ENCODE measurements around the gene GATAD1. TPM values are rescaled to one million over a fixed set of nuclear protein-coding genes. Genes with fewer than 3 reads are reported as not detected.
"Not testable (repeated sequence)": the region's sequence is repeated elsewhere in the genome, so short reads cannot be mapped to it uniquely, and the experiment has no call there.

GATAD1 gene
- total RNA-seq, 1 experiment from 2014 or later: 27.0 TPM

DNA sequence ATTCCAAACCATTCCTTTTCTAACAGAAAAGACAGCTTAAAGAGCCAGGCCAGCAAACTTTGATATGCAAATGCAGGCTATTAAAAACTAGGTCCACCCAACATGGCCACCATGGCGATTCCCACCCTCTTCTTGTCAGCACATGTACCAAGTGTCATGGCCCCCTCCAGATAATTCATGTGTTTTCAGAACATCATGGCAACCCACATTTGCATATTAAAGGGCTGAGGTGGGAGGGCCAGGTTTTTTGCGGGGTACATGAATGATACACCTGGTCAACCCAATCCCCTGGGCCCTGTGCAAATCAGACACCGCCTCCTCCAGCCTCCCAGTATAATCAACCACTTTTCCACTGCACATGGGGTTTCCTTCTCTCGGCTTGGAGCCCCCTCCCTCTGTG lies 31.4 kb downstream of the GATAD1 start:
- Histone ChIP-seq H3K36me3 (ENCODE audit: control insufficient read depth, insufficient read depth, low read length) (no peaks in the 10 kb centered on the region), H3K9me3 (ENCODE audit: control insufficient read depth, insufficient read depth, low read depth, low read length) (no peaks in the 10 kb centered on the region), H3K4me1 (ENCODE audit: control insufficient read depth, insufficient read depth, low read length) (no peaks in the 10 kb centered on the region), H3K27me3 (ENCODE audit: control insufficient read depth, insufficient read depth, low read length) (no peaks in the 10 kb centered on the region), H3K4me3 (ENCODE audit: low read depth in 2 of 2, low read length in 2 of 2) (no peak overlapping the region), H3K27ac (ENCODE audit: low read length) (no peak overlapping the region)
- no peak for TF ChIP-seq SIN3A (IDR thresholded peaks at IDR 0.05; ENCODE audit: borderline replicate concordance, insufficient read depth, low read depth, low read length)
- TF ChIP-seq, protein P1, sequence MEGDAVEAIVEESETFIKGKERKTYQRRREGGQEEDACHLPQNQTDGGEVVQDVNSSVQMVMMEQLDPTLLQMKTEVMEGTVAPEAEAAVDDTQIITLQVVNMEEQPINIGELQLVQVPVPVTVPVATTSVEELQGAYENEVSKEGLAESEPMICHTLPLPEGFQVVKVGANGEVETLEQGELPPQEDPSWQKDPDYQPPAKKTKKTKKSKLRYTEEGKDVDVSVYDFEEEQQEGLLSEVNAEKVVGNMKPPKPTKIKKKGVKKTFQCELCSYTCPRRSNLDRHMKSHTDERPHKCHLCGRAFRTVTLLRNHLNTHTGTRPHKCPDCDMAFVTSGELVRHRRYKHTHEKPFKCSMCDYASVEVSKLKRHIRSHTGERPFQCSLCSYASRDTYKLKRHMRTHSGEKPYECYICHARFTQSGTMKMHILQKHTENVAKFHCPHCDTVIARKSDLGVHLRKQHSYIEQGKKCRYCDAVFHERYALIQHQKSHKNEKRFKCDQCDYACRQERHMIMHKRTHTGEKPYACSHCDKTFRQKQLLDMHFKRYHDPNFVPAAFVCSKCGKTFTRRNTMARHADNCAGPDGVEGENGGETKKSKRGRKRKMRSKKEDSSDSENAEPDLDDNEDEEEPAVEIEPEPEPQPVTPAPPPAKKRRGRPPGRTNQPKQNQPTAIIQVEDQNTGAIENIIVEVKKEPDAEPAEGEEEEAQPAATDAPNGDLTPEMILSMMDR (IDR thresholded peaks at IDR 0.05): no peak
- TF ChIP-seq TCF7L2 (IDR thresholded peaks at IDR 0.05; ENCODE audit: low read depth, low read length): no peak
- no peak for TF ChIP-seq POLR2AphosphoS5 (IDR thresholded peaks at IDR 0.05; ENCODE audit: low read depth, low read length)
- TF ChIP-seq, protein P2, sequence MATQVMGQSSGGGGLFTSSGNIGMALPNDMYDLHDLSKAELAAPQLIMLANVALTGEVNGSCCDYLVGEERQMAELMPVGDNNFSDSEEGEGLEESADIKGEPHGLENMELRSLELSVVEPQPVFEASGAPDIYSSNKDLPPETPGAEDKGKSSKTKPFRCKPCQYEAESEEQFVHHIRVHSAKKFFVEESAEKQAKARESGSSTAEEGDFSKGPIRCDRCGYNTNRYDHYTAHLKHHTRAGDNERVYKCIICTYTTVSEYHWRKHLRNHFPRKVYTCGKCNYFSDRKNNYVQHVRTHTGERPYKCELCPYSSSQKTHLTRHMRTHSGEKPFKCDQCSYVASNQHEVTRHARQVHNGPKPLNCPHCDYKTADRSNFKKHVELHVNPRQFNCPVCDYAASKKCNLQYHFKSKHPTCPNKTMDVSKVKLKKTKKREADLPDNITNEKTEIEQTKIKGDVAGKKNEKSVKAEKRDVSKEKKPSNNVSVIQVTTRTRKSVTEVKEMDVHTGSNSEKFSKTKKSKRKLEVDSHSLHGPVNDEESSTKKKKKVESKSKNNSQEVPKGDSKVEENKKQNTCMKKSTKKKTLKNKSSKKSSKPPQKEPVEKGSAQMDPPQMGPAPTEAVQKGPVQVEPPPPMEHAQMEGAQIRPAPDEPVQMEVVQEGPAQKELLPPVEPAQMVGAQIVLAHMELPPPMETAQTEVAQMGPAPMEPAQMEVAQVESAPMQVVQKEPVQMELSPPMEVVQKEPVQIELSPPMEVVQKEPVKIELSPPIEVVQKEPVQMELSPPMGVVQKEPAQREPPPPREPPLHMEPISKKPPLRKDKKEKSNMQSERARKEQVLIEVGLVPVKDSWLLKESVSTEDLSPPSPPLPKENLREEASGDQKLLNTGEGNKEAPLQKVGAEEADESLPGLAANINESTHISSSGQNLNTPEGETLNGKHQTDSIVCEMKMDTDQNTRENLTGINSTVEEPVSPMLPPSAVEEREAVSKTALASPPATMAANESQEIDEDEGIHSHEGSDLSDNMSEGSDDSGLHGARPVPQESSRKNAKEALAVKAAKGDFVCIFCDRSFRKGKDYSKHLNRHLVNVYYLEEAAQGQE (IDR thresholded peaks at IDR 0.05; ENCODE audit: insufficient read depth in 1 of 2, low read depth in 2 of 2, low read length in 1 of 2): no peak
- POLR2A ChIA-PET: no interaction called here
- no TSS peak for BruUV-seq (replicated peaks)
- DNase-seq (ENCODE audit: low read depth, low spot score) (no peak), ATAC-seq (no peak)
- CTCF ChIA-PET: no interaction called here
- intact Hi-C loops (cut with micrococcal nuclease; ENCODE audit: unreplicated experiment): no loop called here
- in situ Hi-C loops (cut with HindIII; ENCODE audit: low pct_unique_long_range_greater_than_20kb, low sequenced_read_pairs): no loop called here

DNA sequence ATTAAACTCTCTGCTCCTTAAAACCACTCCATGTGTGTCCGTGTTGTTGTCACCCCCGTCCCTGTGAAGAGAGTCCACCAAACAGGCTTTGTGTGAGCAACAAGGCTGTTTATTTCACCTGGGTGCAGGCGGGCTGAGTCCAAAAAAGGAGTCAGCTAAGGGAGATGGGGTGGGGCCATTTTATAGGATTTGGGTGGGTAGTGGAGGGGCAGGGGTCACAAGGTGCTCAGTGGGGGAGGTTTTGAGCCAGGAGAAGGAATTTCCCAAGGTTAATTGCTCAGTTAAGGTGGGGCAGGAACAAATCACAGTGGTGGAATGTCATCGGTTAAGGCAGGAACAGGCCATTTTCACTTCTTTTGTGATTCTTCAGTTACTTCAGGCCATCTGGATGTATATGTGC lies 31.9 kb downstream of the GATAD1 start:
- H3K4me3 ChIP-seq (ENCODE audit: low read depth in 2 of 2, low read length in 2 of 2); H3K36me3 ChIP-seq (ENCODE audit: control insufficient read depth, insufficient read depth, low read length); POLR2A ChIA-PET; DNase-seq (ENCODE audit: low read depth, low spot score); ATAC-seq; BruUV-seq (replicated peaks); H3K27me3 ChIP-seq (ENCODE audit: control insufficient read depth, insufficient read depth, low read length); H3K4me1 ChIP-seq (ENCODE audit: control insufficient read depth, insufficient read depth, low read length); intact Hi-C loops (cut with micrococcal nuclease; ENCODE audit: unreplicated experiment); H3K9me3 ChIP-seq (ENCODE audit: control insufficient read depth, insufficient read depth, low read depth, low read length); CTCF ChIA-PET; in situ Hi-C loops (cut with HindIII; ENCODE audit: low pct_unique_long_range_greater_than_20kb, low sequenced_read_pairs); H3K27ac ChIP-seq (ENCODE audit: low read length): not testable (repeated sequence)

DNA sequence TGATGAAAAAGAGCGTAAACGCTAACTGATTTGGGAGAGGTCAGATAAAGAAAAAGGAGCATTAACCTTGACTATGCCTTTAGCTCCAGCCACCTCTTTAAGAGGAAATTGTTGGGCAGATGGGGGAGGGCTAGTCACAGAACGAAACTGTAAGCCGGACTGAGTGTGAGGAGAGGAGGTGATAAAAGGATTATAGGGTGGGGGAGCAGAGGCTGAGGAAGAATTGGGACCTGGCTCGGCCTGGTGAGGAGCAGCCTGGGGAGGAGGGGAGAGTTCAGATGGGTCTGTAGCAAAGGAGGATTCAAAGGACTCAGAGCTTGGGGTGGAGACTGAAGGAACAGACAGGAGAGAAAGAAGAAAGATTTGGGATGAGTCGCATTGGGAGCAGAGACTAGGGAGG lies 36.3 kb downstream of the GATAD1 start:
- H3K4me3 ChIP-seq (ENCODE audit: low read depth in 2 of 2, low read length in 2 of 2); H3K9me3 ChIP-seq (ENCODE audit: control insufficient read depth, insufficient read depth, low read depth, low read length); CTCF ChIA-PET; H3K27me3 ChIP-seq (ENCODE audit: control insufficient read depth, insufficient read depth, low read length); ATAC-seq; H3K4me1 ChIP-seq (ENCODE audit: control insufficient read depth, insufficient read depth, low read length); in situ Hi-C loops (cut with HindIII; ENCODE audit: low pct_unique_long_range_greater_than_20kb, low sequenced_read_pairs); BruUV-seq (replicated peaks); H3K27ac ChIP-seq (ENCODE audit: low read length); POLR2A ChIA-PET; intact Hi-C loops (cut with micrococcal nuclease; ENCODE audit: unreplicated experiment); DNase-seq (ENCODE audit: low read depth, low spot score): not testable (repeated sequence)
- H3K36me3 ChIP-seq (ENCODE audit: control insufficient read depth, insufficient read depth, low read length): peaks cover 11% of the 10 kb centered on the region

DNA sequence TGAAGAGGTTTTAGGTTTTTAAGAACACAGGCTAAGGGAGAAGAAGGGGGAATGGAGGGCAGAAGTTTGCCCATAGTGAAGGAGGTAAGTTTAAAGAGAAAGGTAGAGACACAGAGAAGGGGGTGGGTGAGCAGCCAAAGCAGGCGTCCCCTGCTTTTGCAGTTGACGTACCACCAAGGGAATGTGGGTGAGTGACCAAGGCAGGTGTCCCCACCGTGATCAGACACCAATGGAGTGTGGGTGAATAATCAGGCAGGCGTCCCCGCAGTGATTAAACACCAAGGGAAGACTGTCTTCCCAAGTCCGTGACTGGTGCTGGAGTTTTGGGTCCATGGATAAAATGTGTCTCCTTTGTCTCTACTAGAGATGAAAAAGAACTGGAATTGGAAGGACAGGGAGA lies 36.9 kb downstream of the GATAD1 start:
- H3K27ac ChIP-seq (ENCODE audit: low read length); H3K4me1 ChIP-seq (ENCODE audit: control insufficient read depth, insufficient read depth, low read length); DNase-seq (ENCODE audit: low read depth, low spot score); intact Hi-C loops (cut with micrococcal nuclease; ENCODE audit: unreplicated experiment); CTCF ChIA-PET; H3K27me3 ChIP-seq (ENCODE audit: control insufficient read depth, insufficient read depth, low read length); ATAC-seq; POLR2A ChIA-PET; BruUV-seq (replicated peaks); H3K4me3 ChIP-seq (ENCODE audit: low read depth in 2 of 2, low read length in 2 of 2); H3K9me3 ChIP-seq (ENCODE audit: control insufficient read depth, insufficient read depth, low read depth, low read length); in situ Hi-C loops (cut with HindIII; ENCODE audit: low pct_unique_long_range_greater_than_20kb, low sequenced_read_pairs): not testable (repeated sequence)
- H3K36me3 ChIP-seq (ENCODE audit: control insufficient read depth, insufficient read depth, low read length): peaks cover 11% of the 10 kb centered on the region

All from Panc1 (cell line).